Keratinocyte (primary cell): ENCODE results near the gene ARCN1.

Experiments
- EZH2 ChIP-seq: IDR thresholded peaks from one replicate; pipeline ENCODE4 v1.6.1; 2012; ENCODE audit warnings: inconsistent platforms, mild to moderate bottlenecking, low read length, moderate library complexity
- TF ChIP-seq, protein P1 (sequence below), 3 experiments: IDR thresholded peaks in 1 of 3; conservative IDR thresholded peaks in 1 of 3; optimal IDR thresholded peaks in 1 of 3; 2 replicates in 2 of 3; 3 replicates in 1 of 3; pipeline versions ENCODE3 to v1.5.1; 2011; ENCODE audit warnings: low read length in 3 of 3, mild to moderate bottlenecking in 3 of 3, moderate library complexity in 2 of 3, control low read depth in 1 of 3, inconsistent platforms in 1 of 3; ENCODE audit not compliant: insufficient read depth in 2 of 3; ENCODE audit errors: extremely low read depth in 1 of 3

GRCh38 chr11:118545533-118545932, 26.7 kb upstream of the ARCN1 start:
- TF ChIP-seq, protein P1, sequence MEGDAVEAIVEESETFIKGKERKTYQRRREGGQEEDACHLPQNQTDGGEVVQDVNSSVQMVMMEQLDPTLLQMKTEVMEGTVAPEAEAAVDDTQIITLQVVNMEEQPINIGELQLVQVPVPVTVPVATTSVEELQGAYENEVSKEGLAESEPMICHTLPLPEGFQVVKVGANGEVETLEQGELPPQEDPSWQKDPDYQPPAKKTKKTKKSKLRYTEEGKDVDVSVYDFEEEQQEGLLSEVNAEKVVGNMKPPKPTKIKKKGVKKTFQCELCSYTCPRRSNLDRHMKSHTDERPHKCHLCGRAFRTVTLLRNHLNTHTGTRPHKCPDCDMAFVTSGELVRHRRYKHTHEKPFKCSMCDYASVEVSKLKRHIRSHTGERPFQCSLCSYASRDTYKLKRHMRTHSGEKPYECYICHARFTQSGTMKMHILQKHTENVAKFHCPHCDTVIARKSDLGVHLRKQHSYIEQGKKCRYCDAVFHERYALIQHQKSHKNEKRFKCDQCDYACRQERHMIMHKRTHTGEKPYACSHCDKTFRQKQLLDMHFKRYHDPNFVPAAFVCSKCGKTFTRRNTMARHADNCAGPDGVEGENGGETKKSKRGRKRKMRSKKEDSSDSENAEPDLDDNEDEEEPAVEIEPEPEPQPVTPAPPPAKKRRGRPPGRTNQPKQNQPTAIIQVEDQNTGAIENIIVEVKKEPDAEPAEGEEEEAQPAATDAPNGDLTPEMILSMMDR (optimal IDR thresholded peaks at IDR 0.05 in 1 of 3, IDR thresholded peaks at IDR 0.05 in 1 of 3, conservative IDR thresholded peaks at IDR 0.05 in 1 of 3; ENCODE audit: extremely low read depth in 1 of 3, insufficient read depth in 2 of 3, low read length in 3 of 3), result no peak
- no peak for TF ChIP-seq EZH2
